Stimulated activated CD4-positive, alpha-beta T cell treated with anti-CD3 and anti-CD28 coated beads, Interleukin-15, amount 100 ng/mL, for 48 hours (primary cell): Measurements from ENCODE around the gene MPRIP.

ENCODE experiments used
- DNase-seq, 2 donors: peaks; one replicate each; pipeline ENCODE4 v3.0.0-alpha.2; 2020; ENCODE audit warnings: low read depth in 2 of 2

MPRIP gene

GRCh38 chr17:17088086-17088485, 45.8 kb downstream of the MPRIP start:
- no peak for DNase-seq

- no peak for DNase-seq
These were observed 46.6 kb downstream of the MPRIP start for GRCh38 chr17:17088541-17089525.

- no peak for DNase-seq
These were observed 47.8 kb downstream of the MPRIP start for GRCh38 chr17:17089796-17090641.

- DNase-seq = no peak
These were observed 48.4 kb downstream of the MPRIP start for GRCh38 chr17:17090642-17091103.

- DNase-seq = no peak
These were observed 49.0 kb downstream of the MPRIP start for GRCh38 chr17:17091276-17091675.

GRCh38 chr17:17091856-17092756, 49.8 kb downstream of the MPRIP start:
- DNase-seq = no peak

GRCh38 chr17:17093764-17094163, 51.5 kb downstream of the MPRIP start:
- DNase-seq = no peak

- DNase-seq = no peak
These were observed 54.4 kb downstream of the MPRIP start for GRCh38 chr17:17096438-17097178.

GRCh38 chr17:17097763-17098345, 55.6 kb downstream of the MPRIP start:
- no peak for DNase-seq

- DNase-seq = no peak
These were observed 56.4 kb downstream of the MPRIP start for GRCh38 chr17:17098551-17099179.

GRCh38 chr17:17102176-17102575, 59.9 kb downstream of the MPRIP start:
- no peak for DNase-seq

GRCh38 chr17:17103160-17103559, 60.9 kb downstream of the MPRIP start:
- DNase-seq = no peak

- DNase-seq = no peak
These were observed 61.8 kb downstream of the MPRIP start for GRCh38 chr17:17104036-17104435.

GRCh38 chr17:17104494-17104893, 62.2 kb downstream of the MPRIP start:
- DNase-seq = no peak

- no peak for DNase-seq
These were observed 63.7 kb downstream of the MPRIP start for GRCh38 chr17:17105976-17106375.

GRCh38 chr17:17106756-17107155, 64.5 kb downstream of the MPRIP start:
- DNase-seq = no peak

GRCh38 chr17:17107281-17107680, 65.0 kb downstream of the MPRIP start:
- DNase-seq = no peak

- DNase-seq = no peak
These were observed 65.7 kb downstream of the MPRIP start for GRCh38 chr17:17107891-17108431.

GRCh38 chr17:17108451-17109049, 66.3 kb downstream of the MPRIP start:
- DNase-seq = no peak
